HepG2 (cell line): ENCODE measurements around the gene FNDC3A. TPM values are rescaled to one million over a fixed set of nuclear protein-coding genes. Genes with fewer than 3 reads are reported as not detected.
A peak's percentile ranks its signal among the peaks of the same experiment; 100 is the strongest.

Source experiments
- ATAC-seq: fragments of 200-7000 bp; cut with Tn5 transposase; 3 replicates; pipeline ENCODE4 v1.9.1; 2020; ENCODE audit warnings: mild to moderate bottlenecking, moderate library complexity
- BruUV-seq: library from RNA; stranded (reverse); fragments of 400-500 nt; replicated peaks from 2 replicates; lab custom pipeline; 2021; lab: Mats Ljungman, UMichigan
- CTCF ChIA-PET: fragments of 300-600 bp; formaldehyde crosslinking; extraction: SDS; loops from one replicate; lab custom pipeline; 2021; ENCODE audit warnings: low total read pairs, inconsistent platforms, low intra/inter-chr PET ratio; lab: Yijun Ruan, JAX
- POLR2A ChIA-PET: fragments of 350-600 bp; sonication (Branson Sonifier 250); formaldehyde crosslinking; loops from one replicate; lab custom pipeline; 2020; ENCODE audit warnings: antibody characterized with exemption, inconsistent platforms; lab: Yijun Ruan, JAX
- DNase-seq: peaks from one replicate; pipeline ENCODE4 v3.0.0-alpha.2; 2015; ENCODE audit warnings: low spot score
- FAIRE-seq: peaks from 3 replicates; lab custom pipeline; 2011; peaks lifted over from hg19 to GRCh38; lab: Jason Lieb, UNC
- H2AFZ ChIP-seq: one replicate; pipeline ENCODE4 v1.6.1; 2011; ENCODE audit warnings: low read length, inconsistent platforms
- H3K27ac ChIP-seq: fragments of 300-600 bp; 3 replicates; pipeline ENCODE4 v1.8.0; 2011; ENCODE audit warnings: mixed run types, mild to moderate bottlenecking, mixed read lengths, low read length, inconsistent platforms; ENCODE audit not compliant: insufficient read depth; ENCODE audit errors: extremely low read length
- H3K27me3 ChIP-seq, 2 experiments: fragments of 200-600 bp in 1 of 2; 2 replicates in 1 of 2; 3 replicates in 1 of 2; pipeline versions ENCODE4 v1.6.0 to v1.8.0; 2011; ENCODE audit warnings: low read length in 2 of 2, mild to moderate bottlenecking in 2 of 2, moderate library complexity in 2 of 2, inconsistent platforms in 1 of 2; ENCODE audit not compliant: insufficient read depth in 2 of 2, control insufficient read depth in 1 of 2
- H3K36me3 ChIP-seq, 2 experiments: fragments of 200-600 bp in 1 of 2; replicated peaks in 1 of 2; 2 replicates in 1 of 2; 3 replicates in 1 of 2; pipeline versions ENCODE4 v1.5.1 to v1.8.0; 2011; ENCODE audit warnings: low read length in 2 of 2, inconsistent platforms in 1 of 2; ENCODE audit not compliant: insufficient read depth in 2 of 2, control insufficient read depth in 1 of 2
- H3K4me1 ChIP-seq: 2 replicates; pipeline ENCODE4 v1.5.1; 2012; ENCODE audit warnings: low read length, inconsistent platforms; ENCODE audit not compliant: insufficient read depth
- H3K4me2 ChIP-seq: 2 replicates; pipeline ENCODE4 v1.6.0; 2011; ENCODE audit warnings: low read depth, low read length, inconsistent platforms
- H3K4me3 ChIP-seq, 3 experiments: fragments of 200-600 bp in 1 of 3; sonication (generic), shearing (Covaris generic) in 1 of 3; replicated peaks in 1 of 3; 2 replicates each; pipeline ENCODE4 v1.5.1; 2011 to 2016; ENCODE audit warnings: low read length in 3 of 3, inconsistent platforms in 2 of 3, low read depth in 2 of 3, mild to moderate bottlenecking in 2 of 3, control low read depth in 1 of 3, mixed read lengths in 1 of 3; ENCODE audit not compliant: insufficient read depth in 1 of 3
- H3K79me2 ChIP-seq: one replicate; pipeline ENCODE4 v1.6.1; 2011; ENCODE audit warnings: low read length, inconsistent platforms; ENCODE audit not compliant: insufficient read depth
- H3K9ac ChIP-seq: 2 replicates; pipeline ENCODE4 v1.6.0; 2011; ENCODE audit warnings: mild to moderate bottlenecking, low read depth, low read length, inconsistent platforms; ENCODE audit not compliant: insufficient read depth
- H3K9me3 ChIP-seq: 2 replicates; pipeline ENCODE4 v1.5.1; 2012; ENCODE audit warnings: mild to moderate bottlenecking, low read length
- H4K20me1 ChIP-seq: 2 replicates; pipeline ENCODE4 v1.6.0; 2011; ENCODE audit warnings: inconsistent platforms, mild to moderate bottlenecking, low read length, moderate library complexity; ENCODE audit not compliant: insufficient read depth
- ATF7-NPFF ChIP-seq: sonication (generic); formaldehyde crosslinking; IDR thresholded peaks from 2 replicates; pipeline ENCODE4 v1.8.1; 2023; ENCODE audit warnings: mild to moderate bottlenecking, low read depth, missing genetic modification reagents, moderate library complexity
- BCL6 ChIP-seq: IDR thresholded peaks from 2 replicates; pipeline ENCODE4 v1.6.1; 2016; ENCODE audit warnings: missing genetic modification reagents, missing compliant biosample characterization
- FOXA1 ChIP-seq, 2 experiments: fragments of 450-650 bp in 1 of 2; sonication (generic) in 1 of 2; formaldehyde crosslinking in 1 of 2; IDR thresholded peaks; 2 replicates each; pipeline versions ENCODE4 v1.4.0 to v1.6.1; 2016 to 2020; ENCODE audit warnings: missing genetic modification reagents in 1 of 2
- FOXP1 ChIP-seq, 2 experiments: fragments of 450-650 bp in 1 of 2; IDR thresholded peaks; 2 replicates each; pipeline ENCODE4 v1.6.1; 2017 to 2018; ENCODE audit warnings: antibody characterized with exemption in 1 of 2
- KDM5A ChIP-seq: fragments of 200-600 bp; sonication (generic); IDR thresholded peaks from 2 replicates; pipeline ENCODE4 v1.7.0; 2018; ENCODE audit warnings: antibody characterized with exemption, mild to moderate bottlenecking, low read length, borderline replicate concordance
- PCBP1 ChIP-seq: fragments of 200-400 bp; formaldehyde crosslinking; IDR thresholded peaks from 2 replicates; pipeline ENCODE4 v1.6.1; 2017; ENCODE audit warnings: mild to moderate bottlenecking, low read depth, low read length, borderline replicate concordance
- RARA ChIP-seq: IDR thresholded peaks from 2 replicates; pipeline ENCODE4 v1.6.1; 2016; ENCODE audit warnings: missing genetic modification reagents, missing compliant biosample characterization
- SKI ChIP-seq: fragments of 450-650 bp; IDR thresholded peaks from one replicate; pipeline ENCODE4 v1.6.1; 2018; ENCODE audit warnings: mild to moderate bottlenecking; ENCODE audit not compliant: partially characterized antibody
- SP5 ChIP-seq: IDR thresholded peaks from 2 replicates; pipeline ENCODE4 v1.6.1; 2016; ENCODE audit warnings: low read depth, borderline replicate concordance
- ZNF432 ChIP-seq: sonication (generic); formaldehyde crosslinking; IDR thresholded peaks from 2 replicates; pipeline ENCODE4 v1.5.0; 2020; ENCODE audit warnings: missing genetic modification reagents, mild to moderate bottlenecking, borderline replicate concordance
- ZNF460 ChIP-seq: sonication (generic); formaldehyde crosslinking; IDR thresholded peaks from 2 replicates; pipeline ENCODE4 v1.5.1; 2020; ENCODE audit warnings: missing genetic modification reagents, mild to moderate bottlenecking, borderline replicate concordance
- ZNF619 ChIP-seq: sonication (generic); formaldehyde crosslinking; IDR thresholded peaks from 2 replicates; pipeline ENCODE4 v1.4.0; 2020; ENCODE audit warnings: mild to moderate bottlenecking, missing genetic modification reagents
- ZNF7 ChIP-seq: IDR thresholded peaks from 2 replicates; pipeline ENCODE4 v1.6.1; 2016; ENCODE audit warnings: missing biosample characterization, missing genetic modification reagents
- ZNF772 ChIP-seq: sonication (generic); formaldehyde crosslinking; IDR thresholded peaks from 2 replicates; pipeline ENCODE4 v1.5.0; 2020; ENCODE audit warnings: mild to moderate bottlenecking, missing genetic modification reagents
- WGBS: methylation state at CpG from one replicate; pipeline ENCODE4 v1.1.6; 2017; ENCODE audit warnings: low lambda C conversion rate; 5-methylcytosine and 5-hydroxymethylcytosine counted together
- in situ Hi-C: cut with HindIII; loops from 2 replicates; pipeline ENCODE4 v1.10.0; 2017; ENCODE audit warnings: low pct_unique_long_range_greater_than_20kb; ENCODE audit not compliant: extremely low pct_ligation_motif_present
- intact Hi-C: fragments of 100-400 bp; cut with micrococcal nuclease; formaldehyde crosslinking; loops from one replicate; pipeline ENCODE4 v1.10.0; 2022; ENCODE audit not compliant: unreplicated experiment
- polyA plus RNA-seq, 8 experiments: library from polyadenylated mRNA; depleted of rRNA in 3 of 8; stranded (reverse) in 7 of 8; unstranded in 1 of 8; fragments of >200 nt; fragmentation: Illumina TruSeq in 4 of 8; extraction: Trizol in 4 of 8; gene quantifications; 2 replicates each; pipeline versions ENCODE4 v1.2.1 to v1.2.3, GENCODE V29; 2011 to 2016; ENCODE audit warnings: low read depth in 4 of 8, missing spikeins in 1 of 8, mixed read lengths in 1 of 8; ENCODE audit not compliant: insufficient read depth in 1 of 8
- total RNA-seq, 5 experiments: library from RNA; depleted of rRNA; stranded (reverse); fragments of >200 nt; fragmentation: Illumina TruSeq; extraction: Trizol; gene quantifications; 2 replicates each; pipeline ENCODE4 v1.2.3, GENCODE V29; 2016; ENCODE audit warnings: low read depth in 1 of 5
- TF ChIP-seq, protein P1 (sequence below): sonication (generic); IDR thresholded peaks from 2 replicates; pipeline ENCODE4 v1.6.1; 2016; ENCODE audit warnings: low read depth, borderline replicate concordance
- TF ChIP-seq, protein P2 (sequence below): IDR thresholded peaks from 2 replicates; pipeline ENCODE4 v1.6.1; 2012; ENCODE audit warnings: low read depth, low read length, improper control_type of control experiment
- TF ChIP-seq, protein P3 (sequence below): sonication (generic); formaldehyde crosslinking; IDR thresholded peaks from 2 replicates; pipeline ENCODE4 v1.5.1; 2020; ENCODE audit warnings: mild to moderate bottlenecking, missing genetic modification reagents, moderate library complexity

FNDC3A gene
- total and polyA plus RNA-seq, 2 of the 13 experiments (the other 11 are each of a cell fraction or from before 2014, with no cell fraction given), result 36.7 to 39.3 TPM

DNA sequence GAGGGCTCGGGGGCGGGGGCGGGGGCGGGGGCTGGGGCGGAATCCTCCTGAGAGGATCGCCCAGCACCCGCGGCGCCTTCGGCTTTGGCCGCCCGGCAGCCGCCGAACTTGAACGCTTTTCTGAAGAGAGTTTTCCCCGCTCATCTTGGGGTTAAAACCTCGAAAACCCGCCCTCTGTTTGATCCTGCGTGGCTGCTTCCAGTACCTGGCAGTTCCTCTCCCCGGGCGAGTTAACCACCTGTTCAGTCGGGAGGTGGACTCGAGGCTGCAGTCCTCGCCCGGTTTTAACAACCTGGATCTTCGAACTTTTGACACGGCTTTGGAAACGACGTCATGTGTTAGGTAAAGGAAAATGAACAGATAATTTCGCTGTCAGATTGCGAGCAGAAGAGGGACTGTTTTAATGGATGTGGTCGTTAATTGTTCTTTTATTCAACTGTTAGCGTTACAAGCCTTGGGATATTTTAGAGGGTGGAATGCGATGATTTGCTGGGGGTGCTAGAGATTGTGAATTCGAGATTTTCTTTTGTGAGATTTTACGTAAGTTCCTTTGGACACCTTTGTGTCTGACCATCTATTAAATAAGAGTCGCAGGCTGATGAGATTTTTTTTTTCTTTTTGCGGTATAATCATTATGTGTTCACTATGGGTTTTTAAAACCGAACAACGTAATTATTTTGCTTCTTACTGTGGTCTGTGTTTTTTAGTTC, 1.0 kb downstream of the FNDC3A start:
- peaks cover 52% of the 10 kb centered on the region for H3K79me2 ChIP-seq
- ChIA-PET CTCF (no interaction called here), POLR2A (interaction anchor here (0.9 to 1.2 kb wide), 4 partner anchors 42 to 444 kb away, joined by 3 to 4 read pairs (median 4); partner anchors contain the start of gene RCBTB2)
- H4K20me1 ChIP-seq, result peaks cover 7% of the 10 kb centered on the region; the same call in 1 of the 2 replicates
- in situ Hi-C loops, result no loop called here
- no peak overlapping the region for H2AFZ ChIP-seq
- H3K4me1 ChIP-seq, result peaks cover 46% of the 10 kb centered on the region
- H3K27me3 ChIP-seq, result peaks cover 0 to under 1% of the 10 kb centered on the region in 2 experiments; a peak in 2 of 5 replicates
- H3K9ac ChIP-seq, result peak overlapping the region; percentile 83
- peaks cover 8% of the 10 kb centered on the region; the same call in 1 of the 2 replicates for H3K9me3 ChIP-seq
- no peaks in the 10 kb centered on the region for H3K36me3 ChIP-seq
- intact Hi-C loops, result loop anchor here (10.0 kb wide), 1 partner anchor 138 kb away; no protein-coding TSS in a partner anchor
- FAIRE-seq (peak; percentile 40), ATAC-seq (peak; percentile 66), DNase-seq (peak; percentile 73)
- WGBS, result 0% methylated on average over 23 of the region's 40 CpGs
- no TSS peak for BruUV-seq
- H3K27ac ChIP-seq, result peak overlapping the region; percentile 98
- peak overlapping the region; percentile 88 to 92 (median 88) for H3K4me3 ChIP-seq
- peak overlapping the region; percentile 92 for H3K4me2 ChIP-seq
- TF ChIP-seq ATF7-NPFF (0 out of 2 replicates have a peak, but pooled peaks have one; percentile 11), PCBP1 (0 out of 2 replicates have a peak, but pooled peaks have one; percentile 1), ZNF619 (CRISPR knock-in tag) (no peak), FOXP1 (IDR thresholded peaks at IDR 0.05) (no peak), FOXP1 (CRISPR knock-in tag; IDR thresholded peaks at IDR 0.05) (no peak), FOXA1 (IDR thresholded peaks at IDR 0.05) (no peak), FOXA1 (CRISPR knock-in tag; IDR thresholded peaks at IDR 0.05) (no peak), ZNF772 (CRISPR knock-in tag) (no peak), ZNF7 (CRISPR knock-in tag) (no peak), ZNF432 (CRISPR knock-in tag) (no peak), SP5 (no peak), RARA (peak; percentile 13; the same call in 1 of the 2 replicates), SKI (peak; percentile 12), BCL6 (peak; percentile 97), ZNF460 (CRISPR knock-in tag) (no peak), KDM5A (peak; percentile 47; the same call in 1 of the 2 replicates)
- TF ChIP-seq, protein P1, sequence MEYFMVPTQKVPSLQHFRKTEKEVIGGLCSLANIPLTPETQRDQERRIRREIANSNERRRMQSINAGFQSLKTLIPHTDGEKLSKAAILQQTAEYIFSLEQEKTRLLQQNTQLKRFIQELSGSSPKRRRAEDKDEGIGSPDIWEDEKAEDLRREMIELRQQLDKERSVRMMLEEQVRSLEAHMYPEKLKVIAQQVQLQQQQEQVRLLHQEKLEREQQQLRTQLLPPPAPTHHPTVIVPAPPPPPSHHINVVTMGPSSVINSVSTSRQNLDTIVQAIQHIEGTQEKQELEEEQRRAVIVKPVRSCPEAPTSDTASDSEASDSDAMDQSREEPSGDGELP, result peak; percentile 32; the same call in 1 of the 2 replicates
- TF ChIP-seq, protein P2, sequence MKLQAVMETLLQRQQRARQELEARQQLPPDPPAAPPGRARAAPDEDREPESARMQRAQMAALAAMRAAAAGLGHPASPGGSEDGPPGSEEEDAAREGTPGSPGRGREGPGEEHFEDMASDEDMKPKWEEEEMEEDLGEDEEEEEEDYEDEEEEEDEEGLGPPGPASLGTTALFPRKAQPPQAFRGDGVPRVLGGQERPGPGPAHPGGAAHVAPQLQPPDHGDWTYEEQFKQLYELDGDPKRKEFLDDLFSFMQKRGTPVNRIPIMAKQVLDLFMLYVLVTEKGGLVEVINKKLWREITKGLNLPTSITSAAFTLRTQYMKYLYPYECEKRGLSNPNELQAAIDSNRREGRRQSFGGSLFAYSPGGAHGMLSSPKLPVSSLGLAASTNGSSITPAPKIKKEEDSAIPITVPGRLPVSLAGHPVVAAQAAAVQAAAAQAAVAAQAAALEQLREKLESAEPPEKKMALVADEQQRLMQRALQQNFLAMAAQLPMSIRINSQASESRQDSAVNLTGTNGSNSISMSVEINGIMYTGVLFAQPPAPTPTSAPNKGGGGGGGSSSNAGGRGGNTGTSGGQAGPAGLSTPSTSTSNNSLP, result no peak
- TF ChIP-seq, protein P3, sequence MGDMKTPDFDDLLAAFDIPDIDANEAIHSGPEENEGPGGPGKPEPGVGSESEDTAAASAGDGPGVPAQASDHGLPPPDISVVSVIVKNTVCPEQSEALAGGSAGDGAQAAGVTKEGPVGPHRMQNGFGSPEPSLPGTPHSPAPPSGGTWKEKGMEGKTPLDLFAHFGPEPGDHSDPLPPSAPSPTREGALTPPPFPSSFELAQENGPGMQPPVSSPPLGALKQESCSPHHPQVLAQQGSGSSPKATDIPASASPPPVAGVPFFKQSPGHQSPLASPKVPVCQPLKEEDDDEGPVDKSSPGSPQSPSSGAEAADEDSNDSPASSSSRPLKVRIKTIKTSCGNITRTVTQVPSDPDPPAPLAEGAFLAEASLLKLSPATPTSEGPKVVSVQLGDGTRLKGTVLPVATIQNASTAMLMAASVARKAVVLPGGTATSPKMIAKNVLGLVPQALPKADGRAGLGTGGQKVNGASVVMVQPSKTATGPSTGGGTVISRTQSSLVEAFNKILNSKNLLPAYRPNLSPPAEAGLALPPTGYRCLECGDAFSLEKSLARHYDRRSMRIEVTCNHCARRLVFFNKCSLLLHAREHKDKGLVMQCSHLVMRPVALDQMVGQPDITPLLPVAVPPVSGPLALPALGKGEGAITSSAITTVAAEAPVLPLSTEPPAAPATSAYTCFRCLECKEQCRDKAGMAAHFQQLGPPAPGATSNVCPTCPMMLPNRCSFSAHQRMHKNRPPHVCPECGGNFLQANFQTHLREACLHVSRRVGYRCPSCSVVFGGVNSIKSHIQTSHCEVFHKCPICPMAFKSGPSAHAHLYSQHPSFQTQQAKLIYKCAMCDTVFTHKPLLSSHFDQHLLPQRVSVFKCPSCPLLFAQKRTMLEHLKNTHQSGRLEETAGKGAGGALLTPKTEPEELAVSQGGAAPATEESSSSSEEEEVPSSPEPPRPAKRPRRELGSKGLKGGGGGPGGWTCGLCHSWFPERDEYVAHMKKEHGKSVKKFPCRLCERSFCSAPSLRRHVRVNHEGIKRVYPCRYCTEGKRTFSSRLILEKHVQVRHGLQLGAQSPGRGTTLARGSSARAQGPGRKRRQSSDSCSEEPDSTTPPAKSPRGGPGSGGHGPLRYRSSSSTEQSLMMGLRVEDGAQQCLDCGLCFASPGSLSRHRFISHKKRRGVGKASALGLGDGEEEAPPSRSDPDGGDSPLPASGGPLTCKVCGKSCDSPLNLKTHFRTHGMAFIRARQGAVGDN (CRISPR knock-in tag), result no peak
